H9 (cell line): Measurements from ENCODE around the gene PPP1CC. TPM values are rescaled to one million over a fixed set of nuclear protein-coding genes. Genes with fewer than 3 reads are reported as not detected.

ENCODE experiments used
- DNase-seq: peaks from one replicate; pipeline ENCODE4 v3.0.0-alpha.2; 2017
- H2AFZ ChIP-seq: one replicate; pipeline ENCODE4 v1.6.1; 2013; ENCODE audit warnings: mild to moderate bottlenecking, low read length, control low read depth, moderate library complexity
- H2AK5ac ChIP-seq: 2 replicates; pipeline ENCODE4 v1.6.1; 2013; ENCODE audit warnings: low read length, control low read depth, mixed read lengths; ENCODE audit not compliant: insufficient read length
- H2BK120ac ChIP-seq: one replicate; pipeline ENCODE4 v1.6.1; 2013; ENCODE audit warnings: low read depth, mild to moderate bottlenecking, low read length, control low read depth, inconsistent platforms; ENCODE audit not compliant: poor library complexity, severe bottlenecking
- H2BK12ac ChIP-seq: 2 replicates; pipeline ENCODE4 v1.6.1; 2013; ENCODE audit warnings: low read length, control low read depth, mixed read lengths, low read depth; ENCODE audit not compliant: insufficient read length
- H2BK15ac ChIP-seq: 2 replicates; pipeline ENCODE4 v1.6.1; 2013; ENCODE audit warnings: low read depth, low read length, control low read depth
- H2BK20ac ChIP-seq: one replicate; pipeline ENCODE4 v1.6.1; 2013; ENCODE audit warnings: low read depth, mild to moderate bottlenecking, low read length, control low read depth, inconsistent platforms; ENCODE audit not compliant: poor library complexity, severe bottlenecking
- H2BK5ac ChIP-seq: 2 replicates; pipeline ENCODE4 v1.6.1; 2013; ENCODE audit warnings: low read length, control low read depth, mixed read lengths; ENCODE audit not compliant: insufficient read length
- H3K14ac ChIP-seq: 2 replicates; pipeline ENCODE4 v1.6.1; 2013; ENCODE audit warnings: low read length, control low read depth; ENCODE audit not compliant: insufficient read depth
- H3K18ac ChIP-seq: 2 replicates; pipeline ENCODE4 v1.6.1; 2013; ENCODE audit warnings: low read depth, mild to moderate bottlenecking, mixed read lengths, low read length, control low read depth; ENCODE audit not compliant: insufficient read length
- H3K23ac ChIP-seq: 2 replicates; pipeline ENCODE4 v1.6.1; 2013; ENCODE audit warnings: low read length, control low read depth, mixed read lengths, low read depth; ENCODE audit not compliant: insufficient read length
- H3K23me2 ChIP-seq: 2 replicates; pipeline ENCODE4 v1.6.1; 2013; ENCODE audit warnings: low read depth, mild to moderate bottlenecking, mixed read lengths, low read length, control low read depth; ENCODE audit not compliant: insufficient read length, poor library complexity, severe bottlenecking
- H3K27ac ChIP-seq: 2 replicates; pipeline ENCODE4 v1.5.1; 2013; ENCODE audit warnings: low read length, control low read depth, mixed read lengths, low read depth; ENCODE audit not compliant: insufficient read length
- H3K27me3 ChIP-seq: 2 replicates; pipeline ENCODE4 v1.6.1; 2013; ENCODE audit warnings: low read length, control low read depth, inconsistent platforms; ENCODE audit not compliant: insufficient read depth
- H3K4ac ChIP-seq: 2 replicates; pipeline ENCODE4 v1.6.1; 2013; ENCODE audit warnings: low read depth, mild to moderate bottlenecking, control low read depth, inconsistent platforms, low read length, moderate library complexity
- H3K4me1 ChIP-seq: 2 replicates; pipeline ENCODE4 v1.6.1; 2013; ENCODE audit warnings: low read length, control low read depth, inconsistent platforms; ENCODE audit not compliant: insufficient read depth
- H3K4me2 ChIP-seq: 2 replicates; pipeline ENCODE4 v1.6.1; 2013; ENCODE audit warnings: low read length, control low read depth, mixed read lengths; ENCODE audit not compliant: insufficient read length, insufficient read depth
- H3K56ac ChIP-seq: 2 replicates; pipeline ENCODE4 v1.6.1; 2013; ENCODE audit warnings: low read depth, mild to moderate bottlenecking, mixed read lengths, low read length, control low read depth; ENCODE audit not compliant: insufficient read length
- H3K79me1 ChIP-seq: 2 replicates; pipeline ENCODE4 v1.6.1; 2013; ENCODE audit warnings: low read depth, mild to moderate bottlenecking, moderate library complexity, low read length, control low read depth, inconsistent platforms; ENCODE audit not compliant: insufficient read depth, poor library complexity, severe bottlenecking
- H3K79me2 ChIP-seq: 2 replicates; pipeline ENCODE4 v1.6.1; 2013; ENCODE audit warnings: low read length, control low read depth, inconsistent platforms; ENCODE audit not compliant: insufficient read depth
- H3K9ac ChIP-seq: 2 replicates; pipeline ENCODE4 v1.6.1; 2013; ENCODE audit warnings: low read length, control low read depth, mixed read lengths; ENCODE audit not compliant: insufficient read length; ENCODE audit errors: extremely low read depth
- H3K9me3 ChIP-seq: one replicate; pipeline ENCODE4 v1.6.1; 2013; ENCODE audit warnings: low read depth, low read length, inconsistent platforms; ENCODE audit not compliant: control insufficient read depth
- H3T11ph ChIP-seq: one replicate; pipeline ENCODE4 v1.6.1; 2013; ENCODE audit warnings: mild to moderate bottlenecking, low read length, control low read depth, inconsistent platforms
- H4K20me1 ChIP-seq: one replicate; pipeline ENCODE4 v1.6.1; 2013; ENCODE audit not compliant: control insufficient read depth, insufficient read length, insufficient read depth
- H4K5ac ChIP-seq: 2 replicates; pipeline ENCODE4 v1.6.1; 2013; ENCODE audit warnings: low read depth, mild to moderate bottlenecking, mixed read lengths, low read length, control low read depth; ENCODE audit not compliant: insufficient read length
- H4K8ac ChIP-seq: replicated peaks from 2 replicates; pipeline ENCODE4 v1.6.1; 2013; ENCODE audit warnings: low read length, control low read depth, mixed read lengths, low read depth; ENCODE audit not compliant: insufficient read length
- H4K91ac ChIP-seq: 2 replicates; pipeline ENCODE4 v1.6.1; 2013; ENCODE audit warnings: low read depth, mild to moderate bottlenecking, moderate library complexity, mixed read lengths, low read length, control low read depth; ENCODE audit not compliant: insufficient read length
- H3K27ac Mint-ChIP-seq, 3 experiments: 2 replicates in 2 of 3; 3 replicates in 1 of 3; pipeline ENCODE4 v1.8.0; 2020 to 2021; ENCODE audit warnings: mixed read lengths in 3 of 3, mild to moderate bottlenecking in 1 of 3, moderate library complexity in 1 of 3
- H3K27me3 Mint-ChIP-seq: 2 replicates; pipeline ENCODE4 v1.8.0; 2021; ENCODE audit warnings: low read depth, mild to moderate bottlenecking, moderate library complexity, mixed read lengths
- H3K36me3 Mint-ChIP-seq, 3 experiments: 2 replicates in 2 of 3; 3 replicates in 1 of 3; pipeline ENCODE4 v1.8.0; 2020 to 2021; ENCODE audit warnings: low read depth in 3 of 3, mixed read lengths in 3 of 3; ENCODE audit not compliant: insufficient read depth in 1 of 3
- H3K4me1 Mint-ChIP-seq, 2 experiments: 2 replicates each; pipeline ENCODE4 v1.8.0; 2020; ENCODE audit warnings: mixed read lengths in 2 of 2
- H3K4me3 Mint-ChIP-seq, 2 experiments: 2 replicates in 1 of 2; 3 replicates in 1 of 2; pipeline ENCODE4 v1.8.0; 2020 to 2021; ENCODE audit warnings: mild to moderate bottlenecking in 2 of 2, mixed read lengths in 2 of 2, moderate library complexity in 1 of 2
- H3K9me3 Mint-ChIP-seq, 2 experiments: 2 replicates in 1 of 2; 3 replicates in 1 of 2; pipeline ENCODE4 v1.8.0; 2020; ENCODE audit warnings: mild to moderate bottlenecking in 2 of 2, mixed read lengths in 2 of 2, moderate library complexity in 1 of 2
- WGBS: extraction: QIAGEN DNeasy Blood & Tissue Kit; methylation state at CpG from one replicate; pipeline ENCODE4 v1.1.7; 2013; ENCODE audit warnings: missing lambda C conversion rate, low lambda C conversion rate, mixed read lengths; ENCODE audit not compliant: insufficient read length; ENCODE audit errors: extremely low coverage; 5-methylcytosine and 5-hydroxymethylcytosine counted together
- total RNA-seq: library from RNA; stranded (reverse); gene quantifications from 2 replicates; pipeline ENCODE4 v1.2.1, GENCODE V29; 2021
- TF ChIP-seq, protein P1 (sequence below): fragments of 200-600 bp; sonication (generic); conservative IDR thresholded peaks from 3 replicates; pipeline ENCODE4 v1.8.0; 2021; ENCODE audit warnings: antibody characterized with exemption, mild to moderate bottlenecking

The PPP1CC gene
- total RNA-seq, 1 experiment from 2014 or later, result 286 TPM

DNA sequence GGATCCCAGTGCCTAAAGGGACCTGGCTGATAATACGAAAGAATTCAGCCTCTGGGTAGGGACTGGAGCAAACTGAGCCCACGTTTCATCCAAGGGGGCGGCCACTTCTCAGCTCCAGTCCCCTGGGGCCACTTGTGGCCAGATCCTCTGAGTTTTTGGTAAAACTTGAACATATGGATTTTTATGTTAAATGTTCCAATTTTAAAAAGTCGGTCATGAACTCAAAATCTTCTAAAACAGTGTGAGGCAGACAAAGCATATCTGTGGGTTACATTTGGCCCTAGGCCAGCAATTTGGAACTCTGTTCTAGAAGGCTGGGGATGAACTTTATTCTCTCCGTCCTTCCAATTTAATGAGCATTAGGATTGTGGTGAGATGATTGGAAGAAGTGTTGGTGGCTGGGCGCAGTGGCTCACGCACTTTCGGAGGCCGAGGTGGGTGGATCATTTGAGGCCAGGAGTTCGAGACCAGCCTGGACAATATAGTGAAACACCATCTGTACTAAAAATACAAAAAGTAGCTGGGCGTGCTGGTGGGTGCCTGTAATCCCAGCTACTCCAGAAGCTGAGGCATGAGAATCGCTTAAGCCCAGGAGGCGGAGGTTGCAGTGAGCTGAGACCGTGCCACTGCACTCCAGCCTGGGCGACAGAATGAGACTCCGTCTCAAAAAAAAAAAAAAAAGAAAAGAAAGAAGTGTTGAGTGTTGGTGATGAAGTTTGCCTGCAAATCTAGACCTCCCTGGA, 3.0 kb upstream of the PPP1CC start:
- no CpG with 5 or more reads among the region's 16 CpGs for WGBS

More for the DNA sequence above, 3.0 kb upstream of the PPP1CC start:
- no peak for DNase-seq
- Mint-ChIP-seq H3K4me3 (no peak overlapping the region), H3K4me1 (peaks cover 17 to 18% of the 10 kb centered on the region in 2 experiments), H3K27ac (no peak overlapping the region), H3K9me3 (peaks cover 0 to 2% of the 10 kb centered on the region in 2 experiments; a peak in 1 of 5 replicates), H3K27me3 (no peaks in the 10 kb centered on the region), H3K36me3 (peaks cover 8 to 15% (median 12%) of the 10 kb centered on the region in 3 experiments; a peak in 6 of 7 replicates)
- peaks cover 21% of the 10 kb centered on the region for H3K23me2 ChIP-seq
- H3T11ph ChIP-seq, result no peak overlapping the region
- H3K27ac ChIP-seq, result no peak overlapping the region
- no peak overlapping the region for H2BK20ac ChIP-seq
- H4K8ac ChIP-seq, result no peak overlapping the region
- H3K18ac ChIP-seq, result no peak overlapping the region
- no peak overlapping the region for H2BK5ac ChIP-seq
- H3K79me1 ChIP-seq, result no peaks in the 10 kb centered on the region
- TF ChIP-seq, protein P1, sequence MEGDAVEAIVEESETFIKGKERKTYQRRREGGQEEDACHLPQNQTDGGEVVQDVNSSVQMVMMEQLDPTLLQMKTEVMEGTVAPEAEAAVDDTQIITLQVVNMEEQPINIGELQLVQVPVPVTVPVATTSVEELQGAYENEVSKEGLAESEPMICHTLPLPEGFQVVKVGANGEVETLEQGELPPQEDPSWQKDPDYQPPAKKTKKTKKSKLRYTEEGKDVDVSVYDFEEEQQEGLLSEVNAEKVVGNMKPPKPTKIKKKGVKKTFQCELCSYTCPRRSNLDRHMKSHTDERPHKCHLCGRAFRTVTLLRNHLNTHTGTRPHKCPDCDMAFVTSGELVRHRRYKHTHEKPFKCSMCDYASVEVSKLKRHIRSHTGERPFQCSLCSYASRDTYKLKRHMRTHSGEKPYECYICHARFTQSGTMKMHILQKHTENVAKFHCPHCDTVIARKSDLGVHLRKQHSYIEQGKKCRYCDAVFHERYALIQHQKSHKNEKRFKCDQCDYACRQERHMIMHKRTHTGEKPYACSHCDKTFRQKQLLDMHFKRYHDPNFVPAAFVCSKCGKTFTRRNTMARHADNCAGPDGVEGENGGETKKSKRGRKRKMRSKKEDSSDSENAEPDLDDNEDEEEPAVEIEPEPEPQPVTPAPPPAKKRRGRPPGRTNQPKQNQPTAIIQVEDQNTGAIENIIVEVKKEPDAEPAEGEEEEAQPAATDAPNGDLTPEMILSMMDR, result no peak
- no peak overlapping the region for H3K14ac ChIP-seq
- H4K20me1 ChIP-seq, result no peaks in the 10 kb centered on the region
- H3K9ac ChIP-seq, result no peak overlapping the region
- H2BK12ac ChIP-seq, result no peak overlapping the region
- H3K27me3 ChIP-seq, result no peaks in the 10 kb centered on the region
- no peak overlapping the region for H2AK5ac ChIP-seq
- H2AFZ ChIP-seq, result no peak overlapping the region
- H2BK120ac ChIP-seq, result no peak overlapping the region
- H4K5ac ChIP-seq, result no peak overlapping the region
- H3K79me2 ChIP-seq, result peaks cover 15% of the 10 kb centered on the region
- H3K4me1 ChIP-seq, result no peaks in the 10 kb centered on the region; the same call in 1 of the 2 replicates
- no peak overlapping the region for H2BK15ac ChIP-seq
- H3K56ac ChIP-seq, result no peak overlapping the region
- H4K91ac ChIP-seq, result no peak overlapping the region
- no peak overlapping the region for H3K4me2 ChIP-seq
- H3K9me3 ChIP-seq, result no peaks in the 10 kb centered on the region
- H3K23ac ChIP-seq, result no peak overlapping the region
- no peak overlapping the region for H3K4ac ChIP-seq
